Rectal smooth muscle tissue (tissue), 1 donor: Measurements from ENCODE around the gene USP7.

Experiments
- H3K27ac ChIP-seq: one replicate; pipeline ENCODE4 v1.7.0; 2013; ENCODE audit warnings: low read depth, low read length, inconsistent platforms
- H3K27me3 ChIP-seq: one replicate; pipeline ENCODE4 v1.7.0; 2013; ENCODE audit warnings: low read length; ENCODE audit not compliant: control insufficient read depth, insufficient read depth
- H3K36me3 ChIP-seq: one replicate; pipeline ENCODE4 v1.7.0; 2013; ENCODE audit warnings: low read length; ENCODE audit not compliant: control insufficient read depth, insufficient read depth
- H3K4me1 ChIP-seq: one replicate; pipeline ENCODE4 v1.7.0; 2013; ENCODE audit warnings: low read length; ENCODE audit not compliant: control insufficient read depth, insufficient read depth
- H3K4me3 ChIP-seq: one replicate; pipeline ENCODE4 v1.7.0; 2013; ENCODE audit warnings: low read length
- H3K9ac ChIP-seq: one replicate; pipeline ENCODE4 v1.7.0; 2013; ENCODE audit warnings: low read length

USP7 gene

GRCh38 chr16:8946544-8946943, 17.2 kb downstream of the USP7 start:
- H3K27me3 ChIP-seq: no peaks in the 10 kb centered on the region
- H3K4me1 ChIP-seq: peaks cover 18% of the 10 kb centered on the region
- no peak overlapping the region for H3K4me3 ChIP-seq
- H3K27ac ChIP-seq: no peak overlapping the region
- no peaks in the 10 kb centered on the region for H3K36me3 ChIP-seq
- H3K9ac ChIP-seq: no peak overlapping the region

- Histone ChIP-seq H3K4me3 (no peak overlapping the region), H3K4me1 (peaks cover 12% of the 10 kb centered on the region), H3K27ac (no peak overlapping the region), H3K36me3 (no peaks in the 10 kb centered on the region), H3K9ac (no peak overlapping the region), H3K27me3 (no peaks in the 10 kb centered on the region)
Measured at GRCh38 chr16:8945626-8946296, 17.9 kb downstream of the USP7 start.

- Histone ChIP-seq H3K36me3 (no peaks in the 10 kb centered on the region), H3K4me1 (peaks cover 2% of the 10 kb centered on the region), H3K4me3 (no peak overlapping the region), H3K27me3 (no peaks in the 10 kb centered on the region), H3K9ac (no peak overlapping the region), H3K27ac (no peak overlapping the region)
Measured at GRCh38 chr16:8943966-8944759, 19.5 kb downstream of the USP7 start.

GRCh38 chr16:8943001-8943763, 20.5 kb downstream of the USP7 start:
- H3K4me1 ChIP-seq: peaks cover 2% of the 10 kb centered on the region
- no peaks in the 10 kb centered on the region for H3K36me3 ChIP-seq
- no peak overlapping the region for H3K4me3 ChIP-seq
- no peak overlapping the region for H3K9ac ChIP-seq
- H3K27ac ChIP-seq: no peak overlapping the region
- no peaks in the 10 kb centered on the region for H3K27me3 ChIP-seq

- Histone ChIP-seq H3K4me1 (peaks cover 2% of the 10 kb centered on the region), H3K27ac (no peak overlapping the region), H3K4me3 (no peak overlapping the region), H3K36me3 (no peaks in the 10 kb centered on the region), H3K9ac (no peak overlapping the region), H3K27me3 (no peaks in the 10 kb centered on the region)
Measured at GRCh38 chr16:8941718-8942344, 21.9 kb downstream of the USP7 start.

GRCh38 chr16:8937803-8938202, 25.9 kb downstream of the USP7 start:
- no peak overlapping the region for H3K9ac ChIP-seq
- H3K27me3 ChIP-seq: no peaks in the 10 kb centered on the region
- no peak overlapping the region for H3K27ac ChIP-seq
- no peaks in the 10 kb centered on the region for H3K36me3 ChIP-seq
- no peaks in the 10 kb centered on the region for H3K4me1 ChIP-seq
- H3K4me3 ChIP-seq: no peak overlapping the region

- Histone ChIP-seq H3K27me3 (no peaks in the 10 kb centered on the region), H3K27ac (no peak overlapping the region), H3K9ac (no peak overlapping the region), H3K4me3 (no peak overlapping the region), H3K36me3 (no peaks in the 10 kb centered on the region), H3K4me1 (no peaks in the 10 kb centered on the region)
Measured at GRCh38 chr16:8936421-8936820, 27.3 kb downstream of the USP7 start.

- no peaks in the 10 kb centered on the region for H3K36me3 ChIP-seq
- no peaks in the 10 kb centered on the region for H3K27me3 ChIP-seq
- H3K27ac ChIP-seq: no peak overlapping the region
- no peak overlapping the region for H3K4me3 ChIP-seq
- no peaks in the 10 kb centered on the region for H3K4me1 ChIP-seq
- H3K9ac ChIP-seq: no peak overlapping the region
Measured at GRCh38 chr16:8935989-8936388, 27.7 kb downstream of the USP7 start.

GRCh38 chr16:8934601-8935000, 29.1 kb downstream of the USP7 start:
- Histone ChIP-seq H3K27me3 (no peaks in the 10 kb centered on the region), H3K27ac (no peak overlapping the region), H3K36me3 (peaks cover 6% of the 10 kb centered on the region), H3K9ac (no peak overlapping the region), H3K4me1 (no peaks in the 10 kb centered on the region), H3K4me3 (no peak overlapping the region)

GRCh38 chr16:8931859-8932258, 31.8 kb downstream of the USP7 start:
- Histone ChIP-seq H3K27me3 (no peaks in the 10 kb centered on the region), H3K27ac (no peak overlapping the region), H3K4me1 (no peaks in the 10 kb centered on the region), H3K4me3 (no peak overlapping the region), H3K36me3 (peaks cover 18% of the 10 kb centered on the region), H3K9ac (no peak overlapping the region)

- Histone ChIP-seq H3K4me1 (no peaks in the 10 kb centered on the region), H3K36me3 (peaks cover 18% of the 10 kb centered on the region), H3K27me3 (no peaks in the 10 kb centered on the region), H3K27ac (no peak overlapping the region), H3K9ac (no peak overlapping the region), H3K4me3 (no peak overlapping the region)
Measured at GRCh38 chr16:8929086-8929748, 34.5 kb downstream of the USP7 start.

- no peaks in the 10 kb centered on the region for H3K27me3 ChIP-seq
- H3K36me3 ChIP-seq: peaks cover 18% of the 10 kb centered on the region
- no peak overlapping the region for H3K4me3 ChIP-seq
- H3K4me1 ChIP-seq: no peaks in the 10 kb centered on the region
- no peak overlapping the region for H3K9ac ChIP-seq
- H3K27ac ChIP-seq: no peak overlapping the region
Measured at GRCh38 chr16:8928467-8928957, 35.2 kb downstream of the USP7 start.
